A549 (cell line): ENCODE results near the gene CLDN25. TPM values are rescaled to one million over a fixed set of nuclear protein-coding genes. Genes with fewer than 3 reads are reported as not detected.

ENCODE experiments used
- ATAC-seq, 2 experiments: fragments of 200-7000 bp in 1 of 2; fragments of >200 bp in 1 of 2; cut with Nextera tagmentation in 1 of 2; cut with Tn5 transposase in 1 of 2; 3 replicates each; pipeline versions ENCODE4 v1.8.0 to v1.9.1; 2018 to 2020; ENCODE audit warnings: mild to moderate bottlenecking in 1 of 2, moderate library complexity in 1 of 2
- CTCF ChIA-PET: fragments of 300-600 bp; sonication (Branson Sonifier 250); formaldehyde crosslinking; extraction: SDS; loops from one replicate; lab custom pipeline; 2021; ENCODE audit warnings: antibody characterized with exemption, inconsistent platforms; lab: Yijun Ruan, JAX
- POLR2A ChIA-PET: fragments of 350-600 bp; formaldehyde crosslinking; extraction: SDS; loops from one replicate; lab custom pipeline; 2021; ENCODE audit warnings: antibody characterized with exemption, inconsistent platforms; lab: Yijun Ruan, JAX
- DNase-seq, 2 experiments: peaks; one replicate each; pipeline versions ENCODE4 v3.0.0 to v3.0.0-alpha.2; 2011 to 2016; ENCODE audit warnings: low read depth in 1 of 2, low spot score in 1 of 2
- FAIRE-seq: peaks from 2 replicates; lab custom pipeline; 2011; peaks lifted over from hg19 to GRCh38; lab: Jason Lieb, UNC
- H3K27ac ChIP-seq, 2 experiments: fragments of >200 bp; sonication (Bioruptor Twin); formaldehyde crosslinking; 3 replicates each; pipeline ENCODE4 v1.5.1; 2016 to 2017
- H3K4me1 ChIP-seq: fragments of >200 bp; sonication (Bioruptor Twin); formaldehyde crosslinking; 3 replicates; pipeline ENCODE4 v1.6.1; 2016
- H3K4me2 ChIP-seq: fragments of >200 bp; sonication (Bioruptor Twin); formaldehyde crosslinking; 3 replicates; pipeline ENCODE4 v1.6.1; 2016
- H3K4me3 ChIP-seq: fragments of >200 bp; sonication (Bioruptor Twin); formaldehyde crosslinking; 3 replicates; pipeline ENCODE4 v1.5.1; 2016
- H3K9me3 ChIP-seq: fragments of >200 bp; sonication (Bioruptor Twin); formaldehyde crosslinking; 3 replicates; pipeline ENCODE4 v1.6.1; 2016
- BCL3 ChIP-seq: fragments of >200 bp; sonication (Bioruptor Twin); formaldehyde crosslinking; IDR thresholded peaks from 3 replicates; pipeline ENCODE4 v1.6.1; 2016
- CEBPB ChIP-seq, 2 experiments: fragments of >200 bp in 1 of 2; sonication (Bioruptor Twin) in 1 of 2; formaldehyde crosslinking in 1 of 2; IDR thresholded peaks; 2 replicates each; pipeline ENCODE4 v1.6.1; 2012 to 2016
- ESRRA ChIP-seq: fragments of 150-350 bp; IDR thresholded peaks from 2 replicates; pipeline ENCODE4 v1.6.1; 2014; ENCODE audit warnings: mild to moderate bottlenecking, low read length, borderline replicate concordance
- FOSB ChIP-seq: fragments of 250-450 bp; sonication (Bioruptor Pico); IDR thresholded peaks from 2 replicates; pipeline ENCODE4 v1.5.0; 2020; ENCODE audit warnings: mild to moderate bottlenecking, moderate library complexity
- HOXB5 ChIP-seq: fragments of 250-450 bp; sonication (Bioruptor Pico); IDR thresholded peaks from 2 replicates; pipeline ENCODE4 v1.5.0; 2020; ENCODE audit warnings: mild to moderate bottlenecking, moderate library complexity
- MAFK ChIP-seq: fragments of 450-650 bp; IDR thresholded peaks from 2 replicates; pipeline ENCODE4 v1.6.1; 2014; ENCODE audit not compliant: partially characterized antibody
- MYC ChIP-seq: IDR thresholded peaks from 2 replicates; pipeline ENCODE4 v1.6.1; 2012; ENCODE audit warnings: mild to moderate bottlenecking, inconsistent platforms, low read length, improper control_type of control experiment, borderline replicate concordance
- NFE2L2 ChIP-seq: fragments of 150-350 bp; conservative IDR thresholded peaks from 2 replicates; pipeline ENCODE4 v1.6.1; 2014; ENCODE audit warnings: low read length
- PBX3 ChIP-seq: IDR thresholded peaks from 2 replicates; pipeline ENCODE4 v1.6.1; 2012
- PHF8 ChIP-seq: fragments of 200-600 bp; sonication (generic); IDR thresholded peaks from 2 replicates; pipeline ENCODE4 v1.6.1; 2016; ENCODE audit warnings: low read depth, mild to moderate bottlenecking, antibody characterized with exemption, moderate library complexity, borderline replicate concordance
- POLR2A ChIP-seq: IDR thresholded peaks from 2 replicates; pipeline ENCODE4 v1.6.1; 2012; ENCODE audit warnings: mild to moderate bottlenecking, low read length
- POLR2AphosphoS2 ChIP-seq: conservative IDR thresholded peaks from 2 replicates; pipeline ENCODE4 v1.6.1; 2012; ENCODE audit warnings: low read length, improper control_type of control experiment, inconsistent platforms
- RAD21 ChIP-seq, 2 experiments: fragments of >200 bp in 1 of 2; sonication (Bioruptor Twin) in 1 of 2; formaldehyde crosslinking in 1 of 2; IDR thresholded peaks in 1 of 2; conservative IDR thresholded peaks in 1 of 2; 2 replicates in 1 of 2; 3 replicates in 1 of 2; pipeline ENCODE4 v1.6.1; 2012 to 2018; ENCODE audit warnings: inconsistent platforms in 1 of 2
- RARB ChIP-seq: fragments of 250-450 bp; sonication (Bioruptor Pico); IDR thresholded peaks from 2 replicates; pipeline ENCODE4 v1.8.0; 2021; ENCODE audit warnings: mild to moderate bottlenecking, moderate library complexity
- RFX5 ChIP-seq: fragments of 450-650 bp; IDR thresholded peaks from 2 replicates; pipeline ENCODE4 v1.7.1; 2014; ENCODE audit warnings: antibody characterized with exemption, mild to moderate bottlenecking, moderate library complexity
- RNF2 ChIP-seq: fragments of 200-600 bp; sonication (generic); IDR thresholded peaks from 2 replicates; pipeline ENCODE4 v1.6.1; 2016; ENCODE audit warnings: low read depth, mild to moderate bottlenecking, antibody characterized with exemption, moderate library complexity, borderline replicate concordance
- TFCP2L1 ChIP-seq: fragments of 250-450 bp; sonication (Bioruptor Pico); IDR thresholded peaks from 2 replicates; pipeline ENCODE4 v1.5.0; 2021; ENCODE audit warnings: mild to moderate bottlenecking
- ZC3H11A ChIP-seq: fragments of 450-650 bp; IDR thresholded peaks from 2 replicates; pipeline ENCODE4 v1.6.1; 2014; ENCODE audit warnings: antibody characterized with exemption, mild to moderate bottlenecking
- whole genome bisulfite sequencing: methylation state at CpG from one replicate; pipeline ENCODE4 v1.1.6; 2017; ENCODE audit errors: missing lambda C conversion rate; 5-methylcytosine and 5-hydroxymethylcytosine counted together
- polyA plus RNA-seq, 4 experiments: library from polyadenylated mRNA; depleted of rRNA in 3 of 4; stranded (reverse); fragments of >200 nt; fragmentation: RNase III in 1 of 4; extraction: RNeasy Plus Mini Kit Qiagen cat#74134 plus additional on column Dnase treatment in 1 of 4; gene quantifications; 2 replicates in 3 of 4; 3 replicates in 1 of 4; pipeline ENCODE4 v1.2.3, GENCODE V29; 2011 to 2017
- TF ChIP-seq, protein P1 (sequence below): fragments of 450-650 bp; IDR thresholded peaks from 2 replicates; pipeline ENCODE4 v1.6.1; 2014; ENCODE audit warnings: antibody characterized with exemption
- TF ChIP-seq, protein P2 (sequence below): fragments of >200 bp; sonication (Bioruptor Twin); formaldehyde crosslinking; IDR thresholded peaks from 3 replicates; pipeline ENCODE4 v1.5.1; 2016
- TF ChIP-seq, protein P3 (sequence below): fragments of 150-350 bp; IDR thresholded peaks from 2 replicates; pipeline ENCODE4 v1.6.1; 2014; ENCODE audit warnings: low read depth, mild to moderate bottlenecking, low read length

CLDN25 gene
- polyA plus RNA-seq, 2 of the 4 experiments (the other 2 are of a cell fraction), result not detected

GRCh38 chr11:113814181-113814580 lies 34.6 kb downstream of the CLDN25 start:
- no peak for DNase-seq
- Histone ChIP-seq H3K4me2 (no peak overlapping the region), H3K27ac (no peak overlapping the region), H3K4me1 (no peaks in the 10 kb centered on the region), H3K4me3 (no peak overlapping the region), H3K9me3 (no peaks in the 10 kb centered on the region)
- no peak for FAIRE-seq
- POLR2A ChIA-PET, result no interaction called here
- CTCF ChIA-PET, result interaction anchor here (0.5 kb wide), 1 partner anchor 73 kb away, joined by 5 read pairs; no protein-coding TSS in a partner anchor
- no peak for ATAC-seq
- no peak for TF ChIP-seq RNF2

DNA sequence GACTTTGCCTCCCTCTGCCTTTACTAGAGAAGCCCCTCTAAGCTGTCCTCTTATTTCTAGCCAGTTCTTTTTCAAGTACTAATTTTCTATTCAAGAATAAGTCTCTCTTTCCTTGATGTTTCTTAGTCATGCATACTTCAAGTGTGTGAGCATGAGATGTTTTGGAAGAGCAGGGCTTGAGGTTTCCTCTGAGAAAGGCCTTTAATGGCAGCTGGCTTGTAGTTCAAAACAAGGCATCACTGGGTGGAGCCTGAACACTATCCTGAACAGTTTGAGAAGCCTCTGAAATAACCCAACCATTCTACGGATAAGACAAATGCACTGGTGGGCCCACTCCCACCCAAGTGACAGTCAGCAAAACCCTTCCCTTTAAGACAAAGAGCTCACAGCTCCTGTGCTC lies 37.6 kb downstream of the CLDN25 start:
- ATAC-seq (no peak), DNase-seq (no peak), FAIRE-seq (no peak)
- H3K4me3 ChIP-seq, result no peak overlapping the region
- H3K4me2 ChIP-seq, result no peak overlapping the region
- TF ChIP-seq POLR2A (no peak), ZC3H11A (no peak), RAD21 (conservative IDR thresholded peaks at IDR 0.05 in 1 of 2, IDR thresholded peaks at IDR 0.05 in 1 of 2) (no peak), BCL3 (no peak)
- 78% methylated on average over 1 of the region's 1 CpG for WGBS
- POLR2A ChIA-PET, result no interaction called here
- H3K4me1 ChIP-seq, result no peaks in the 10 kb centered on the region
- H3K27ac ChIP-seq, result no peak overlapping the region
- H3K9me3 ChIP-seq, result no peaks in the 10 kb centered on the region
- CTCF ChIA-PET, result interaction anchor here (1.6 kb wide), 1 partner anchor 11 kb away, joined by 3 read pairs; no protein-coding TSS in a partner anchor

- Histone ChIP-seq H3K9me3 (no peaks in the 10 kb centered on the region), H3K4me3 (no peak overlapping the region), H3K4me2 (no peak overlapping the region), H3K4me1 (no peaks in the 10 kb centered on the region), H3K27ac (no peak overlapping the region)
- ATAC-seq, result no peak
- no peak for FAIRE-seq
- POLR2A ChIA-PET, result no interaction called here
- DNase-seq, result no peak
- 84% methylated on average over 6 of the region's 6 CpGs for WGBS
- CTCF ChIA-PET, result interaction anchor here (1.6 kb wide), 1 partner anchor 11 kb away, joined by 3 read pairs; no protein-coding TSS in a partner anchor
- TF ChIP-seq RARB (CRISPR knock-in tag) (no peak), HOXB5 (CRISPR knock-in tag) (no peak), ZC3H11A (no peak), FOSB (CRISPR knock-in tag) (no peak), CEBPB (IDR thresholded peaks at IDR 0.05) (no peak), MAFK (no peak), RFX5 (no peak), TFCP2L1 (CRISPR knock-in tag) (no peak), NFE2L2 (no peak), PBX3 (no peak), MYC (no peak), RAD21 (conservative IDR thresholded peaks at IDR 0.05 in 1 of 2, IDR thresholded peaks at IDR 0.05 in 1 of 2) (no peak), POLR2AphosphoS2 (no peak), BCL3 (no peak), ESRRA (no peak), PHF8 (no peak)
- TF ChIP-seq, protein P1, sequence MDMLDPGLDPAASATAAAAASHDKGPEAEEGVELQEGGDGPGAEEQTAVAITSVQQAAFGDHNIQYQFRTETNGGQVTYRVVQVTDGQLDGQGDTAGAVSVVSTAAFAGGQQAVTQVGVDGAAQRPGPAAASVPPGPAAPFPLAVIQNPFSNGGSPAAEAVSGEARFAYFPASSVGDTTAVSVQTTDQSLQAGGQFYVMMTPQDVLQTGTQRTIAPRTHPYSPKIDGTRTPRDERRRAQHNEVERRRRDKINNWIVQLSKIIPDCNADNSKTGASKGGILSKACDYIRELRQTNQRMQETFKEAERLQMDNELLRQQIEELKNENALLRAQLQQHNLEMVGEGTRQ, result no peak
- TF ChIP-seq, protein P2, sequence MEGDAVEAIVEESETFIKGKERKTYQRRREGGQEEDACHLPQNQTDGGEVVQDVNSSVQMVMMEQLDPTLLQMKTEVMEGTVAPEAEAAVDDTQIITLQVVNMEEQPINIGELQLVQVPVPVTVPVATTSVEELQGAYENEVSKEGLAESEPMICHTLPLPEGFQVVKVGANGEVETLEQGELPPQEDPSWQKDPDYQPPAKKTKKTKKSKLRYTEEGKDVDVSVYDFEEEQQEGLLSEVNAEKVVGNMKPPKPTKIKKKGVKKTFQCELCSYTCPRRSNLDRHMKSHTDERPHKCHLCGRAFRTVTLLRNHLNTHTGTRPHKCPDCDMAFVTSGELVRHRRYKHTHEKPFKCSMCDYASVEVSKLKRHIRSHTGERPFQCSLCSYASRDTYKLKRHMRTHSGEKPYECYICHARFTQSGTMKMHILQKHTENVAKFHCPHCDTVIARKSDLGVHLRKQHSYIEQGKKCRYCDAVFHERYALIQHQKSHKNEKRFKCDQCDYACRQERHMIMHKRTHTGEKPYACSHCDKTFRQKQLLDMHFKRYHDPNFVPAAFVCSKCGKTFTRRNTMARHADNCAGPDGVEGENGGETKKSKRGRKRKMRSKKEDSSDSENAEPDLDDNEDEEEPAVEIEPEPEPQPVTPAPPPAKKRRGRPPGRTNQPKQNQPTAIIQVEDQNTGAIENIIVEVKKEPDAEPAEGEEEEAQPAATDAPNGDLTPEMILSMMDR, result no peak
- TF ChIP-seq, protein P3, sequence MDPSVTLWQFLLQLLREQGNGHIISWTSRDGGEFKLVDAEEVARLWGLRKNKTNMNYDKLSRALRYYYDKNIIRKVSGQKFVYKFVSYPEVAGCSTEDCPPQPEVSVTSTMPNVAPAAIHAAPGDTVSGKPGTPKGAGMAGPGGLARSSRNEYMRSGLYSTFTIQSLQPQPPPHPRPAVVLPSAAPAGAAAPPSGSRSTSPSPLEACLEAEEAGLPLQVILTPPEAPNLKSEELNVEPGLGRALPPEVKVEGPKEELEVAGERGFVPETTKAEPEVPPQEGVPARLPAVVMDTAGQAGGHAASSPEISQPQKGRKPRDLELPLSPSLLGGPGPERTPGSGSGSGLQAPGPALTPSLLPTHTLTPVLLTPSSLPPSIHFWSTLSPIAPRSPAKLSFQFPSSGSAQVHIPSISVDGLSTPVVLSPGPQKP, result no peak
Observed at GRCh38 chr11:113817626-113818025, 38.0 kb downstream of the CLDN25 start.
